Hepatocyte (in vitro differentiated cells): ENCODE measurements around the gene FAT1. TPM values are rescaled to one million over a fixed set of nuclear protein-coding genes. Genes with fewer than 3 reads are reported as not detected.
"Not testable (repeated sequence)": the region's sequence is repeated elsewhere in the genome, so short reads cannot be mapped to it uniquely, and the experiment has no call there.

Source experiments
- DNase-seq: peaks from one replicate; pipeline ENCODE4 v3.0.0-alpha.2; 2016; ENCODE audit warnings: low spot score
- H2AFZ ChIP-seq: fragments of 200-600 bp; sonication (generic); 2 replicates; pipeline ENCODE4 v1.6.0; 2016; ENCODE audit warnings: antibody characterized with exemption, mild to moderate bottlenecking
- H3K27ac ChIP-seq: fragments of 200-600 bp; sonication (generic); 2 replicates; pipeline ENCODE4 v1.5.1; 2016; ENCODE audit warnings: mild to moderate bottlenecking
- H3K27me3 ChIP-seq: fragments of 200-600 bp; sonication (generic); 2 replicates; pipeline ENCODE4 v1.6.1; 2016
- H3K36me3 ChIP-seq: fragments of 200-600 bp; sonication (generic); replicated peaks from 2 replicates; pipeline ENCODE4 v1.5.1; 2016; ENCODE audit warnings: low read depth; ENCODE audit not compliant: insufficient read depth
- H3K4me1 ChIP-seq: fragments of 200-600 bp; sonication (generic); 2 replicates; pipeline ENCODE4 v1.5.1; 2016; ENCODE audit warnings: mild to moderate bottlenecking, moderate library complexity; ENCODE audit not compliant: insufficient read depth
- H3K4me2 ChIP-seq: fragments of 200-600 bp; sonication (generic); 2 replicates; pipeline ENCODE4 v1.6.0; 2016
- H3K4me3 ChIP-seq: fragments of 200-600 bp; sonication (generic); 2 replicates; pipeline ENCODE4 v1.5.1; 2016; ENCODE audit warnings: mild to moderate bottlenecking
- H3K79me2 ChIP-seq: fragments of 200-600 bp; sonication (generic); 2 replicates; pipeline ENCODE4 v1.6.0; 2017; ENCODE audit warnings: mild to moderate bottlenecking
- H3K9me2 ChIP-seq: fragments of 200-600 bp; sonication (generic); replicated peaks from 2 replicates; pipeline ENCODE4 v1.6.0; 2017; ENCODE audit warnings: mild to moderate bottlenecking; ENCODE audit not compliant: insufficient read depth
- H3K9me3 ChIP-seq: fragments of 200-600 bp; sonication (generic); 2 replicates; pipeline ENCODE4 v1.5.1; 2016; ENCODE audit warnings: low read depth, mild to moderate bottlenecking
- H4K20me1 ChIP-seq: fragments of 200-600 bp; sonication (generic); 2 replicates; pipeline ENCODE4 v1.6.0; 2016; ENCODE audit warnings: mild to moderate bottlenecking; ENCODE audit not compliant: insufficient read depth, poor library complexity, severe bottlenecking
- CTCF ChIP-seq: fragments of 200-600 bp; sonication (generic); IDR thresholded peaks from 2 replicates; pipeline ENCODE4 v1.5.1; 2016; ENCODE audit warnings: antibody characterized with exemption, mild to moderate bottlenecking; ENCODE audit not compliant: poor library complexity
- EZH2 ChIP-seq: fragments of 200-600 bp; sonication (generic); IDR thresholded peaks from 2 replicates; pipeline ENCODE4 v1.6.1; 2016; ENCODE audit warnings: antibody characterized with exemption, mild to moderate bottlenecking, borderline replicate concordance
- EZH2phosphoT487 ChIP-seq: fragments of 200-600 bp; sonication (generic); IDR thresholded peaks from one replicate; pipeline ENCODE4 v1.6.1; 2018; ENCODE audit warnings: antibody characterized with exemption, mild to moderate bottlenecking, low read depth, moderate library complexity; ENCODE audit not compliant: unreplicated experiment, severe bottlenecking
- WGBS: methylation state at CpG from one replicate; pipeline ENCODE4 v1.1.6; 2016; ENCODE audit warnings: low lambda C conversion rate; ENCODE audit errors: missing lambda C conversion rate; 5-methylcytosine and 5-hydroxymethylcytosine counted together
- polyA plus RNA-seq: library from polyadenylated mRNA; unstranded; fragments of >200 nt; fragmentation: Nextera tagmentation; extraction: Ambion mirVana; gene quantifications from 2 replicates; pipeline ENCODE4 v1.2.1, GENCODE V29; 2016
- total RNA-seq: library from RNA; depleted of rRNA; stranded (reverse); fragments of >200 nt; gene quantifications from 2 replicates; pipeline ENCODE4 v1.2.3, GENCODE V29; 2014

The FAT1 gene
- total and polyA plus RNA-seq, 2 experiments from 2014 or later, result 33.9 to 168 TPM

GRCh38 chr4:186765138-186765537 lies 41.5 kb upstream of the FAT1 start:
- no peak overlapping the region for H2AFZ ChIP-seq
- peak overlapping the region; percentile 69 for H3K27ac ChIP-seq
- H3K4me2 ChIP-seq, result peak overlapping the region; percentile 4
- no peaks in the 10 kb centered on the region for H3K9me3 ChIP-seq
- TF ChIP-seq EZH2phosphoT487, result no peak
- TF ChIP-seq CTCF, result no peak
- TF ChIP-seq EZH2, result no peak
- no peaks in the 10 kb centered on the region for H3K9me2 ChIP-seq
- H3K4me1 ChIP-seq, result no peaks in the 10 kb centered on the region
- no peak overlapping the region for H3K4me3 ChIP-seq
- WGBS, result 67% methylated on average over 9 of the region's 9 CpGs
- H3K27me3 ChIP-seq, result no peaks in the 10 kb centered on the region
- DNase-seq, result peak; percentile 13
- no peaks in the 10 kb centered on the region for H4K20me1 ChIP-seq
- H3K79me2 ChIP-seq, result no peaks in the 10 kb centered on the region
- H3K36me3 ChIP-seq, result no peaks in the 10 kb centered on the region

GRCh38 chr4:186764457-186764856 lies 40.8 kb upstream of the FAT1 start:
- no peaks in the 10 kb centered on the region for H4K20me1 ChIP-seq
- no peaks in the 10 kb centered on the region for H3K9me2 ChIP-seq
- H3K4me2 ChIP-seq, result no peak overlapping the region
- no peaks in the 10 kb centered on the region for H3K27me3 ChIP-seq
- H3K27ac ChIP-seq, result no peak overlapping the region
- H3K4me1 ChIP-seq, result no peaks in the 10 kb centered on the region
- H3K79me2 ChIP-seq, result no peaks in the 10 kb centered on the region
- H3K4me3 ChIP-seq, result no peak overlapping the region
- no peak for DNase-seq
- 97% methylated on average over 4 of the region's 4 CpGs for WGBS
- no peaks in the 10 kb centered on the region for H3K36me3 ChIP-seq
- no peak overlapping the region for H2AFZ ChIP-seq
- no peaks in the 10 kb centered on the region for H3K9me3 ChIP-seq
- TF ChIP-seq EZH2phosphoT487, result no peak
- no peak for TF ChIP-seq EZH2
- no peak for TF ChIP-seq CTCF

GRCh38 chr4:186762865-186763264 lies 39.2 kb upstream of the FAT1 start:
- no peak for DNase-seq
- Histone ChIP-seq H3K4me1 (no peaks in the 10 kb centered on the region), H3K9me3 (no peaks in the 10 kb centered on the region), H3K27ac (no peak overlapping the region), H3K4me3 (no peak overlapping the region), H4K20me1 (no peaks in the 10 kb centered on the region), H3K79me2 (no peaks in the 10 kb centered on the region), H2AFZ (no peak overlapping the region), H3K36me3 (no peaks in the 10 kb centered on the region), H3K27me3 (no peaks in the 10 kb centered on the region), H3K4me2 (no peak overlapping the region), H3K9me2 (no peaks in the 10 kb centered on the region)
- 91% methylated on average over 4 of the region's 4 CpGs for WGBS
- TF ChIP-seq EZH2 (no peak), CTCF (no peak), EZH2phosphoT487 (no peak)

- Histone ChIP-seq H3K4me2 (no peak overlapping the region), H3K9me3 (no peaks in the 10 kb centered on the region), H3K4me1 (no peaks in the 10 kb centered on the region), H3K79me2 (no peaks in the 10 kb centered on the region), H3K9me2 (no peaks in the 10 kb centered on the region), H3K4me3 (no peak overlapping the region), H3K27me3 (no peaks in the 10 kb centered on the region), H3K36me3 (no peaks in the 10 kb centered on the region), H3K27ac (no peak overlapping the region), H2AFZ (no peak overlapping the region), H4K20me1 (no peaks in the 10 kb centered on the region)
- no peak for DNase-seq
- TF ChIP-seq CTCF (no peak), EZH2 (no peak), EZH2phosphoT487 (no peak)
- 81% methylated on average over 2 of the region's 2 CpGs for WGBS
Measured at GRCh38 chr4:186762361-186762760, 38.7 kb upstream of the FAT1 start.

- WGBS, result 94% methylated on average over 2 of the region's 2 CpGs
- not testable (repeated sequence) for H3K9me2 ChIP-seq
Measured at GRCh38 chr4:186761956-186762355, 38.3 kb upstream of the FAT1 start.

More at GRCh38 chr4:186761956-186762355, 38.3 kb upstream of the FAT1 start:
- H3K36me3 ChIP-seq, H3K4me3 ChIP-seq, H3K27me3 ChIP-seq, H3K4me2 ChIP-seq, DNase-seq, H3K4me1 ChIP-seq, H3K79me2 ChIP-seq, H3K9me3 ChIP-seq, H2AFZ ChIP-seq, H3K27ac ChIP-seq, H4K20me1 ChIP-seq: not testable (repeated sequence)
